Fibroblast of lung (primary cell): ENCODE results near the gene HOXB7.

Experiments used
- CTCF ChIP-seq, 2 donors: IDR thresholded peaks in 1 of 2; conservative IDR thresholded peaks in 1 of 2; 1 replicate in 1 of 2; 2 replicates in 1 of 2; pipeline ENCODE4 v1.5.1; 2011 to 2012; ENCODE audit warnings: low read length in 2 of 2, control low read depth in 1 of 2, inconsistent platforms in 1 of 2, low read depth in 1 of 2, mild to moderate bottlenecking in 1 of 2
- EZH2 ChIP-seq: IDR thresholded peaks from 2 replicates; pipeline ENCODE4 v1.5.1; 2012; ENCODE audit warnings: low read length, control low read depth, mild to moderate bottlenecking; ENCODE audit errors: missing control alignments

- no peak for TF ChIP-seq CTCF (conservative IDR thresholded peaks at IDR 0.05 in 1 of 2, IDR thresholded peaks at IDR 0.05 in 1 of 2; ENCODE audit: low read depth in 1 of 2, low read length in 2 of 2)
- peak; percentile 96 for TF ChIP-seq EZH2
Measured at GRCh38 chr17:48617471-48618255, 6.8 kb upstream of the HOXB7 start.
